ENCODE data around the gene GSX2. TPM values are rescaled to one million over a fixed set of nuclear protein-coding genes. Genes with fewer than 3 reads are reported as not detected.
A peak's percentile ranks its signal among the peaks of the same experiment; 100 is the strongest.

The GSX2 gene
- total and polyA plus RNA-seq, 2 of the 4 experiments (the other 2 are of a cell fraction) = not detected

GRCh38 chr4:54098375-54098774, 1.6 kb upstream of the GSX2 start:
- no peak overlapping the region for H4K91ac ChIP-seq (ENCODE audit: insufficient read depth, low read depth, low read length)
- H3K27me3 ChIP-seq (ENCODE audit: control insufficient read depth, insufficient read depth, low read length) = peaks cover 65% of the 10 kb centered on the region
- H4K8ac ChIP-seq (ENCODE audit: low read depth in 2 of 2, low read length in 2 of 2) = no peak overlapping the region
- H3K4ac ChIP-seq (ENCODE audit: low read depth, low read length) = no peak overlapping the region
- intact Hi-C loops (cut with micrococcal nuclease) (no loop called here), dilution Hi-C loops (cut with HindIII; ENCODE audit: low sequenced_read_pairs, unreplicated experiment) (no loop called here), in situ Hi-C loops (cut with MboI; ENCODE audit: low sequenced_read_pairs) (no loop called here)
- H3K36me3 ChIP-seq (ENCODE audit: control insufficient read depth, insufficient read depth, low read length) = no peaks in the 10 kb centered on the region
- H3K27ac ChIP-seq (ENCODE audit: insufficient read depth, low read length) = no peak overlapping the region
- H3K79me1 ChIP-seq (ENCODE audit: low read depth in 1 of 2, low read length in 2 of 2) = no peaks in the 10 kb centered on the region
- no TSS peak for BruUV-seq (replicated peaks)
- no peak overlapping the region for H3K4me3 ChIP-seq (ENCODE audit: insufficient read depth, low read depth, low read length)
- H3K14ac ChIP-seq (replicated peaks; ENCODE audit: low read depth, low read length) = no peak overlapping the region
- no peak overlapping the region for H2BK20ac ChIP-seq (ENCODE audit: low read depth, low read length)
- ATAC-seq (ENCODE audit: low read depth) (no peak), DNase-seq (no peak)
- no peak overlapping the region for H2AFZ ChIP-seq (replicated peaks; ENCODE audit: low read length, poor library complexity)
- no peak overlapping the region for H2AK9ac ChIP-seq (replicated peaks; ENCODE audit: low read depth, low read length, poor library complexity)
- ChIA-PET POLR2A (ENCODE audit: unreplicated experiment) (no interaction called here), CTCF (no interaction called here)
- no peak overlapping the region for H3K9ac ChIP-seq (ENCODE audit: low read depth, low read length)
- H3K56ac ChIP-seq (ENCODE audit: extremely low read depth, insufficient read depth, low read length) = no peak overlapping the region
- H3K23ac ChIP-seq (ENCODE audit: low read depth, low read length) = 0 out of 2 replicates have a peak overlapping the region, but pooled peaks have one; percentile 8
- no peak overlapping the region for H3K18ac ChIP-seq (ENCODE audit: low read depth, low read length)
- H3K4me2 ChIP-seq (ENCODE audit: low read depth, low read length) = no peak overlapping the region
- H2BK15ac ChIP-seq (ENCODE audit: low read depth, low read length) = no peak overlapping the region
- H3K9me3 ChIP-seq (ENCODE audit: control insufficient read depth, insufficient read depth, low read length) = no peaks in the 10 kb centered on the region
- H3K4me1 ChIP-seq (ENCODE audit: control insufficient read depth, insufficient read depth, low read length) = no peaks in the 10 kb centered on the region
- H2AK5ac ChIP-seq (ENCODE audit: low read depth, low read length) = no peak overlapping the region
- H3K9me1 ChIP-seq (ENCODE audit: insufficient read depth, low read length) = peaks cover 9% of the 10 kb centered on the region; the same call in 1 of the 2 replicates
- H2BK120ac ChIP-seq (ENCODE audit: low read depth, low read length) = no peak overlapping the region
- TF ChIP-seq MXI1 (IDR thresholded peaks at IDR 0.05; ENCODE audit: borderline replicate concordance, low read depth, low read length) (no peak), RFX5 (IDR thresholded peaks at IDR 0.05; ENCODE audit: low read depth, low read length) (no peak), CEBPB (IDR thresholded peaks at IDR 0.05; ENCODE audit: low read depth, low read length) (no peak), RAD21 (IDR thresholded peaks at IDR 0.05; ENCODE audit: low read length) (no peak), MAZ (IDR thresholded peaks at IDR 0.05; ENCODE audit: borderline replicate concordance, low read depth, low read length) (no peak), MAFK (IDR thresholded peaks at IDR 0.05; ENCODE audit: low read depth, low read length) (no peak), CHD1 (IDR thresholded peaks at IDR 0.05; ENCODE audit: low read depth, low read length) (no peak)
- H2BK5ac ChIP-seq (ENCODE audit: low read depth, low read length, poor library complexity, severe bottlenecking) = no peak overlapping the region
- no CpG with 5 or more reads among the region's 5 CpGs for WGBS, 2 experiments (ENCODE audit: extremely low coverage in 2 of 2, insufficient read length in 1 of 2)
- H4K5ac ChIP-seq (ENCODE audit: low read depth, low read length) = no peak overlapping the region
- H4K20me1 ChIP-seq (ENCODE audit: insufficient read depth, low read length) = no peaks in the 10 kb centered on the region

Data from IMR-90 (cell line).